Stimulated activated CD8-positive, alpha-beta memory T cell treated with anti-CD3 and anti-CD28 coated beads, Interleukin-15, amount 100 ng/mL, for 24 hours (primary cell): ENCODE results near the gene TFAP2D.

Experiments used
- DNase-seq: peaks from one replicate; pipeline ENCODE4 v3.0.0-alpha.2; 2020; ENCODE audit warnings: low read depth

The TFAP2D gene

GRCh38 chr6:50720623-50721022, 7.3 kb downstream of the TFAP2D start:
- DNase-seq, result no peak

- no peak for DNase-seq
Observed at GRCh38 chr6:50721978-50722377, 8.7 kb downstream of the TFAP2D start.

GRCh38 chr6:50722829-50723554, 9.7 kb downstream of the TFAP2D start:
- DNase-seq, result no peak

- DNase-seq, result no peak
Observed at GRCh38 chr6:50724381-50725124, 11.2 kb downstream of the TFAP2D start.

GRCh38 chr6:50734488-50734887, 21.2 kb downstream of the TFAP2D start:
- DNase-seq, result no peak

GRCh38 chr6:50742161-50742560, 28.8 kb downstream of the TFAP2D start:
- no peak for DNase-seq

GRCh38 chr6:50744976-50745375, 31.6 kb downstream of the TFAP2D start:
- DNase-seq, result no peak

- DNase-seq, result no peak
Observed at GRCh38 chr6:50762798-50763197, 49.5 kb downstream of the TFAP2D start.

GRCh38 chr6:50778696-50779095, 65.4 kb downstream of the TFAP2D start:
- DNase-seq, result no peak

- no peak for DNase-seq
Observed at GRCh38 chr6:50780382-50780781, 67.1 kb downstream of the TFAP2D start.

GRCh38 chr6:50785921-50786320, 72.6 kb downstream of the TFAP2D start:
- no peak for DNase-seq

- no peak for DNase-seq
Observed at GRCh38 chr6:50791900-50792508, 78.7 kb downstream of the TFAP2D start.

- DNase-seq, result no peak
Observed at GRCh38 chr6:50792771-50793170, 79.4 kb downstream of the TFAP2D start.

GRCh38 chr6:50795574-50795973, 82.2 kb downstream of the TFAP2D start:
- no peak for DNase-seq

GRCh38 chr6:50804283-50804682, 91.0 kb downstream of the TFAP2D start:
- no peak for DNase-seq

GRCh38 chr6:50807035-50807434, 93.7 kb downstream of the TFAP2D start:
- no peak for DNase-seq

GRCh38 chr6:50815436-50816114, 102.2 kb downstream of the TFAP2D start:
- no peak for DNase-seq

GRCh38 chr6:50816115-50816675, 102.9 kb downstream of the TFAP2D start:
- peak; percentile 17 for DNase-seq

- DNase-seq, result no peak
Observed at GRCh38 chr6:50816947-50817645, 103.8 kb downstream of the TFAP2D start.

GRCh38 chr6:50817646-50817950, 104.3 kb downstream of the TFAP2D start:
- DNase-seq, result no peak

- DNase-seq, result no peak
Observed at GRCh38 chr6:50818020-50818419, 104.7 kb downstream of the TFAP2D start.

GRCh38 chr6:50818673-50819072, 105.3 kb downstream of the TFAP2D start, which contains the start of gene TFAP2B:
Gene TFAP2B, plus strand, starts transcription at chr6:50818871. Its CDS starts 21 bp downstream, at chr6:50818892.
- no peak for DNase-seq
